Transverse colon (tissue), 4 donors: ENCODE measurements around the gene ZFAND3. TPM values are rescaled to one million over a fixed set of nuclear protein-coding genes. Genes with fewer than 3 reads are reported as not detected.

Source experiments
- DNase-seq: peaks from one replicate; pipeline ENCODE4 v3.0.0-alpha.2; 2019
- H3K27ac ChIP-seq, 4 donors: fragments of 200-600 bp; sonication (generic); 2 replicates each; pipeline ENCODE4 v1.5.1; 2016 to 2018; ENCODE audit warnings: inconsistent platforms in 4 of 4
- H3K27me3 ChIP-seq: fragments of 200-600 bp; sonication (generic); 2 replicates; pipeline ENCODE4 v1.5.1; 2017; ENCODE audit warnings: inconsistent platforms
- H3K36me3 ChIP-seq, 4 donors: fragments of 200-600 bp; sonication (generic); 2 replicates each; pipeline ENCODE4 v1.5.1; 2017 to 2019; ENCODE audit warnings: inconsistent platforms in 4 of 4
- H3K4me1 ChIP-seq, 4 donors: fragments of 200-600 bp; sonication (generic); 2 replicates each; pipeline ENCODE4 v1.5.1; 2017 to 2020; ENCODE audit warnings: inconsistent platforms in 4 of 4
- H3K4me3 ChIP-seq, 4 donors: fragments of 200-600 bp; sonication (generic); 1 replicate in 1 of 4; 2 replicates in 3 of 4; pipeline versions ENCODE4 v1.5.1 to v1.6.1; 2017 to 2019; ENCODE audit warnings: inconsistent platforms in 4 of 4
- H3K9me3 ChIP-seq, 2 donors: fragments of 200-600 bp; sonication (generic); 2 replicates each; pipeline ENCODE4 v1.5.1; 2017 to 2019; ENCODE audit warnings: inconsistent platforms in 2 of 2
- EP300 ChIP-seq: sonication (generic); formaldehyde crosslinking; IDR thresholded peaks from one replicate; pipeline ENCODE4 v1.6.1; 2017; ENCODE audit warnings: antibody characterized with exemption, low read depth
- POLR2A ChIP-seq: fragments of 450-650 bp; IDR thresholded peaks from one replicate; pipeline ENCODE4 v1.6.1; 2016; ENCODE audit warnings: antibody characterized with exemption, mild to moderate bottlenecking, moderate library complexity
- POLR2AphosphoS5 ChIP-seq, 3 donors: sonication (generic); formaldehyde crosslinking; IDR thresholded peaks; one replicate each; pipeline ENCODE4 v1.6.1; 2016; ENCODE audit warnings: antibody characterized with exemption in 3 of 3
- WGBS, 2 donors: methylation state at CpG; one replicate each; pipeline ENCODE4 v1.1.5; 2018; ENCODE audit warnings: low coverage in 1 of 2; 5-methylcytosine and 5-hydroxymethylcytosine counted together
- in situ Hi-C, 4 donors: fragments of 200-750 bp; cut with MboI; loops; one replicate each; pipeline versions ENCODE4 v1.15.0 to v1.15.1; 2017; ENCODE audit warnings: low sequenced_read_pairs in 3 of 4, low pct_ligation_motif_present in 1 of 4, low pct_unique_long_range_greater_than_20kb in 1 of 4
- intact Hi-C: fragments of 100-400 bp; cut with DNase I; formaldehyde crosslinking; loops from one replicate; pipeline ENCODE4 v1.15.1; 2023; ENCODE audit warnings: low total_unique reads
- total RNA-seq, 4 donors: library from RNA; depleted of rRNA; stranded (reverse); fragments of >200 nt; gene quantifications; one replicate each; pipeline ENCODE4 v1.1.0, GENCODE V29; 2016
- TF ChIP-seq, protein P1 (sequence below), 5 experiments: fragments of 200-600 bp in 3 of 5; fragments of 450-650 bp in 2 of 5; sonication (generic) in 3 of 5; IDR thresholded peaks; 1 replicate in 2 of 5; 2 replicates in 3 of 5; pipeline ENCODE4 v1.5.1; 2016 to 2017; ENCODE audit warnings: antibody characterized with exemption in 5 of 5, inconsistent platforms in 3 of 5, mild to moderate bottlenecking in 2 of 5, moderate library complexity in 1 of 5

ZFAND3 gene
- total RNA-seq, 4 donors from 2014 or later: 20.5 to 83.4 (median 36.5) TPM

DNA sequence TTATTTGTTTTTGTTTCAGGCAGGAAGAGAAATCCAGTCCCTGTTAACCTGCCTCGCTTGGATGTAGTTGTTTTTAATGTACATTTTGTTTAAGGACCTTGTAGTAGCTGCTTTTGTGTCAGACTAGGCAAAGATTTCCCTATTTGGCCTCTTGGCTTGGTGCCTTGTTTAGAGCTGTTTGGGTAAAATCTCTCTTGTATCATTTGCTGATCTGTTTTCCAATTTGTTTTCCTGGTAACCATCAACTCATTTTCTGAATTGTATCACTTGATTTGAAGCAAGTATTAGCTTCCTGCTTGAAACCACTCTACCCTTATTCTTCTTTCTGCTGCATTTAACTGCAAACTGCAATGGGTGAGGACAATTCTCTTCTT lies 160.7 kb downstream of the ZFAND3 start:
- peaks cover 0 to 6% of the 10 kb centered on the region in 2 donors for H3K9me3 ChIP-seq
- TF ChIP-seq EP300 (no peak), POLR2AphosphoS5 (IDR thresholded peaks at IDR 0.05) (no peak), POLR2A (no peak)
- TF ChIP-seq, protein P1, sequence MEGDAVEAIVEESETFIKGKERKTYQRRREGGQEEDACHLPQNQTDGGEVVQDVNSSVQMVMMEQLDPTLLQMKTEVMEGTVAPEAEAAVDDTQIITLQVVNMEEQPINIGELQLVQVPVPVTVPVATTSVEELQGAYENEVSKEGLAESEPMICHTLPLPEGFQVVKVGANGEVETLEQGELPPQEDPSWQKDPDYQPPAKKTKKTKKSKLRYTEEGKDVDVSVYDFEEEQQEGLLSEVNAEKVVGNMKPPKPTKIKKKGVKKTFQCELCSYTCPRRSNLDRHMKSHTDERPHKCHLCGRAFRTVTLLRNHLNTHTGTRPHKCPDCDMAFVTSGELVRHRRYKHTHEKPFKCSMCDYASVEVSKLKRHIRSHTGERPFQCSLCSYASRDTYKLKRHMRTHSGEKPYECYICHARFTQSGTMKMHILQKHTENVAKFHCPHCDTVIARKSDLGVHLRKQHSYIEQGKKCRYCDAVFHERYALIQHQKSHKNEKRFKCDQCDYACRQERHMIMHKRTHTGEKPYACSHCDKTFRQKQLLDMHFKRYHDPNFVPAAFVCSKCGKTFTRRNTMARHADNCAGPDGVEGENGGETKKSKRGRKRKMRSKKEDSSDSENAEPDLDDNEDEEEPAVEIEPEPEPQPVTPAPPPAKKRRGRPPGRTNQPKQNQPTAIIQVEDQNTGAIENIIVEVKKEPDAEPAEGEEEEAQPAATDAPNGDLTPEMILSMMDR (IDR thresholded peaks at IDR 0.05): no peak
- no peak overlapping the region for H3K4me3 ChIP-seq
- H3K27me3 ChIP-seq: no peaks in the 10 kb centered on the region
- peaks cover 5 to 29% (median 8%) of the 10 kb centered on the region in 4 donors for H3K4me1 ChIP-seq
- in situ Hi-C loops (no loop called here), intact Hi-C loops (no loop called here)
- no peak overlapping the region for H3K27ac ChIP-seq
- WGBS, 2 donors: 71% methylated on average over 1 of the region's 1 CpG; no CpG with 5 or more reads in 1 of the 2 donors
- no peaks in the 10 kb centered on the region for H3K36me3 ChIP-seq
- no peak for DNase-seq

GRCh38 chr6:37981626-37982025 lies 162.1 kb downstream of the ZFAND3 start:
- no peak for DNase-seq
- H3K9me3 ChIP-seq: no peaks in the 10 kb centered on the region

DNA sequence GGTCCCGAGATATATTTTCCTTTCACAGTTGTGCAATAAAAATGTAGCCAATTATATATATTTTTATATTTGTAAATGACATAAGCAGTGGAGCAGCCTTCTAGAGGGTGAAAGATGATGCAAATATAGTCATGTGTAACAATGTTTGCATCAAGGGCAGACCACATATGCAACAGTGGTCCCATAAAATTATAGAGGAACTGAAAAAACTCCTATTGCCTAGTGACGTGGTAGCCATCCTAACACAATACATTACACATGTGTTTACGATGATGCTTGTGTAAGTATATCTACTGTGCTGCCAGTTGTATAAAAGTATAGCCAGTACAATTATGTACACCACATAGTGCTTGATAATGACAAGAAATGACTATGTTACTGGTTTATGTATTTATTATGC lies 162.8 kb downstream of the ZFAND3 start:
- peaks cover 5 to 29% (median 9%) of the 10 kb centered on the region in 4 donors for H3K4me1 ChIP-seq
- no peak overlapping the region for H3K27ac ChIP-seq
- WGBS, 2 donors: 67 to 73% methylated on average over 3 of the region's 3 CpGs
- in situ Hi-C loops: no loop called here
- no peaks in the 10 kb centered on the region for H3K36me3 ChIP-seq
- intact Hi-C loops: no loop called here
- TF ChIP-seq, protein P1 (IDR thresholded peaks at IDR 0.05): no peak
- TF ChIP-seq POLR2A (no peak), EP300 (no peak), POLR2AphosphoS5 (IDR thresholded peaks at IDR 0.05) (no peak)
- no peak for DNase-seq
- no peaks in the 10 kb centered on the region for H3K9me3 ChIP-seq
- H3K4me3 ChIP-seq: no peak overlapping the region
- H3K27me3 ChIP-seq: no peaks in the 10 kb centered on the region

More at GRCh38 chr6:37981626-37982025, 162.1 kb downstream of the ZFAND3 start:
- Histone ChIP-seq H3K4me1 (peaks cover 5 to 29% (median 8%) of the 10 kb centered on the region in 4 donors), H3K4me3 (no peak overlapping the region), H3K27ac (no peak overlapping the region), H3K36me3 (no peaks in the 10 kb centered on the region), H3K27me3 (no peaks in the 10 kb centered on the region)
- intact Hi-C loops (no loop called here), in situ Hi-C loops (no loop called here)
- no peak for TF ChIP-seq EP300
- no peak for TF ChIP-seq POLR2AphosphoS5 (IDR thresholded peaks at IDR 0.05)
- TF ChIP-seq POLR2A: no peak
- TF ChIP-seq, protein P1 (IDR thresholded peaks at IDR 0.05): no peak
- 84 to 94% methylated on average over 2 of the region's 2 CpGs for WGBS, 2 donors

- intact Hi-C loops (no loop called here), in situ Hi-C loops (no loop called here)
- Histone ChIP-seq H3K9me3 (no peaks in the 10 kb centered on the region), H3K27ac (no peak overlapping the region), H3K4me1 (peaks cover 5 to 43% (median 16%) of the 10 kb centered on the region in 4 donors), H3K36me3 (no peaks in the 10 kb centered on the region), H3K27me3 (no peaks in the 10 kb centered on the region), H3K4me3 (no peak overlapping the region)
- 88 to 93% methylated on average over 3 of the region's 3 CpGs for WGBS, 2 donors
- DNase-seq: no peak
- TF ChIP-seq, protein P1 (IDR thresholded peaks at IDR 0.05): no peak
- TF ChIP-seq EP300: no peak
- no peak for TF ChIP-seq POLR2AphosphoS5 (IDR thresholded peaks at IDR 0.05)
- no peak for TF ChIP-seq POLR2A
Measured at GRCh38 chr6:37983720-37984501, 164.4 kb downstream of the ZFAND3 start.
